LNCaP clone FGC (cell line): Measurements from ENCODE around the gene DOK7.

Experiments used
- DNase-seq: peaks from one replicate; pipeline ENCODE4 v3.0.0-alpha.2; 2011; ENCODE audit warnings: low read depth
- H3K4me3 ChIP-seq: 2 replicates; pipeline ENCODE4 v1.5.1; 2011; ENCODE audit warnings: mild to moderate bottlenecking, low read depth, low read length, control low read depth
- CTCF ChIP-seq: IDR thresholded peaks from 2 replicates; pipeline ENCODE4 v1.5.1; 2012; ENCODE audit warnings: mild to moderate bottlenecking; ENCODE audit not compliant: control insufficient read depth, insufficient read depth; ENCODE audit errors: extremely low read depth

The DOK7 gene

GRCh38 chr4:3493720-3494461 is 30.8 kb downstream of the DOK7 start:
- no peak for TF ChIP-seq CTCF
- no peak overlapping the region for H3K4me3 ChIP-seq
- no peak for DNase-seq

GRCh38 chr4:3494462-3494871 is 31.4 kb downstream of the DOK7 start:
- no peak for DNase-seq
- no peak for TF ChIP-seq CTCF
- H3K4me3 ChIP-seq = no peak overlapping the region

GRCh38 chr4:3495204-3495975 is 32.3 kb downstream of the DOK7 start:
- H3K4me3 ChIP-seq = no peak overlapping the region
- TF ChIP-seq CTCF = no peak
- DNase-seq = no peak

- DNase-seq = no peak
- no peak for TF ChIP-seq CTCF
- H3K4me3 ChIP-seq = no peak overlapping the region
Measured at GRCh38 chr4:3496021-3496420, 32.9 kb downstream of the DOK7 start.

- no peak for TF ChIP-seq CTCF
- no peak for DNase-seq
- no peak overlapping the region for H3K4me3 ChIP-seq
Measured at GRCh38 chr4:3497095-3497494, 34.0 kb downstream of the DOK7 start.

- DNase-seq = no peak
- no peak overlapping the region for H3K4me3 ChIP-seq
- TF ChIP-seq CTCF = no peak
Measured at GRCh38 chr4:3497523-3498389, 34.6 kb downstream of the DOK7 start.
